Activated CD8-positive, alpha-beta memory T cell treated with anti-CD3 and anti-CD28 coated beads for 36 hours (primary cell): ENCODE results near the gene ROM1. TPM values are rescaled to one million over a fixed set of nuclear protein-coding genes. Genes with fewer than 3 reads are reported as not detected.

Source experiments
- CTCF ChIA-PET: fragments of 350-600 bp; sonication (Branson Sonifier 250); formaldehyde crosslinking; loops from one replicate; lab custom pipeline; 2021; ENCODE audit warnings: antibody characterized with exemption; lab: Charles Lee
- POLR2A ChIA-PET: fragments of 350-600 bp; sonication (Branson Sonifier 250); formaldehyde crosslinking; loops from one replicate; lab custom pipeline; 2021; ENCODE audit warnings: antibody characterized with exemption; lab: Charles Lee
- total RNA-seq, 2 experiments: library from RNA; stranded (reverse); gene quantifications; one replicate each; pipeline ENCODE4 v1.2.3, GENCODE V29; 2021

The ROM1 gene, protein sequence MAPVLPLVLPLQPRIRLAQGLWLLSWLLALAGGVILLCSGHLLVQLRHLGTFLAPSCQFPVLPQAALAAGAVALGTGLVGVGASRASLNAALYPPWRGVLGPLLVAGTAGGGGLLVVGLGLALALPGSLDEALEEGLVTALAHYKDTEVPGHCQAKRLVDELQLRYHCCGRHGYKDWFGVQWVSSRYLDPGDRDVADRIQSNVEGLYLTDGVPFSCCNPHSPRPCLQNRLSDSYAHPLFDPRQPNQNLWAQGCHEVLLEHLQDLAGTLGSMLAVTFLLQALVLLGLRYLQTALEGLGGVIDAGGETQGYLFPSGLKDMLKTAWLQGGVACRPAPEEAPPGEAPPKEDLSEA
- total RNA-seq = 1 to 10 TPM; 3.0 to 3.2 TPM

GRCh38 chr11:62612366-62613290 lies at the start of gene ROM1, which contains the start of gene EML3:
TSS of gene ROM1 (plus strand) at chr11:62613257. CDS start at chr11:62613282, 25 bp downstream.
TSS of gene EML3 (minus strand) at chr11:62612775. CDS start at chr11:62612457, 318 bp downstream.
- ChIA-PET POLR2A (interaction anchor here (0.6 to 4.0 kb wide), 8 partner anchors 8 to 186 kb away, joined by 3 to 14 read pairs (median 4); partner anchors contain the start of genes B3GAT3, C11orf98, CSKMT and EEF1G), CTCF (interaction anchor here (0.5 to 6.1 kb wide), 16 partner anchors 9 to 1126 kb away, joined by 3 to 46 read pairs (median 4); partner anchors contain the start of genes B3GAT3, INTS5, LBHD1 and MTA2)

DNA sequence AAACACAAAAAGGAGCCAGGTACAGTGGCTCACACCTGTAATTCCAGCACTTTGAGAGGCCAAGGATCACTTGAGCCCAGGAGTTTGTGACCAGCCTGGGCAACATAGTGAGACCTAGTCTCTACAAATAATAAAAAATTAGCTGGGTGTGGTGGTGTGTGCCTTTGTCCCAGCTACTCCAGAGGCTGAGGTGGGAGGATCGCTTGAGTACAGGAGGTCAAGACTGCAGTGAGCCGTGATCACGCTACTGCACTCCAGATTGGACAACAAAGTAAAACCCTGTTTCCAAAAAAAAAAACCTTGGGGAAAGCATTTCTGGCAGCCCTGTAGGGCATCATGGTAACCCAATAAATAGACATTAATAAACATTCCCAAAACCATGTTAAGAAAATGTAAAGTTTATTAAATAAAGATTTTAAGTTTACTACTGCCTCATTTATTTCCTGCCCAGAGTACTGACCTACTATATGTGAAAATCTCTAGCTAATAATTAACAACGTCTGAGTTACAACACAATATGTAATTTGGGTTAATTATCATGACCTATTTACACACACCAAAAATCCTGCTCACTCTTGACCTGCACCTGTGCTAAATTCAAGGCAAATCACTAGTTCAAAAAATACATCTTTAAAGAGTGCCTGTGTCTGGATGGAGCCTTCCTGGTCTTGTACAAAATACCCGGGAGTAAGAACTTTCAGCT lies 47.8 kb upstream of the ROM1 start:
- ChIA-PET CTCF (interaction anchor here (1.1 to 3.0 kb wide), 3 partner anchors 7 to 140 kb away, joined by 3 to 11 read pairs (median 5); no protein-coding TSS in a partner anchor), POLR2A (interaction anchor here (2.0 kb wide), 1 partner anchor 8 kb away, joined by 7 read pairs; no protein-coding TSS in a partner anchor)

- ChIA-PET CTCF (interaction anchor here (0.6 to 2.1 kb wide), 2 partner anchors 22 to 97 kb away, joined by 3 to 14 read pairs; no protein-coding TSS in a partner anchor), POLR2A (interaction anchor here (2.0 kb wide), 1 partner anchor 9 kb away, joined by 7 read pairs; no protein-coding TSS in a partner anchor)
These were observed 46.8 kb upstream of the ROM1 start for GRCh38 chr11:62566247-62566646.

DNA sequence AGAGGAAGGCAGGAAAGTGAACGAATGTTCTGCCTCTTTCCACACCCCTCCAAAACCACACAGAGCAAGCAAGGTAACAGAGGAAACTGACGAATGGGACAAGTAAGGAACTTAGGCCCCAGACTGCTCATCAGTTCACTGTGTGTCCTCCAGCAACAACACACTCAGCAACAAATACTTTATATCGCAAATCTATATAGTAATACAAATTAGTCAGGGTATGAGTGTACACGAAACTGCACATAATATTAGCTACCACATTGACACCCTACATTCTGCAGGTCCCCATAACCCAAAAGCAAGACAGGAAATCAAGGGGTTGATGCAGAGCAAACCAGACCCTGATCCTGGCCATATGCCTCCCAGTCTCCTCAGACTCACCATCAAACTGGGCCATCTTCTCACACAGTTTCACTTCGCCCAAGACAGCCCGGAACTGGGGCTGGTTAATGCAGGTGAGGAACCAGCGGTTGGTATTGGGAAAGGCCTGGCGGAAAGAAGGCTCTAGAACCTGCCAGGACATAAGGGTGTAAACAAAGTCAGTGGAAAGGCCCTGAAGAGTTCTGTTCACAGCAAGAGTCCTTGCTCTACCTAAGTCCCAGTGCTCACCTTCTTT lies 45.9 kb upstream of the ROM1 start:
- CTCF ChIA-PET = interaction anchor here (1.1 to 2.1 kb wide), 3 partner anchors 9 to 25 kb away, joined by 3 to 14 read pairs (median 4); no protein-coding TSS in a partner anchor
- POLR2A ChIA-PET = interaction anchor here (0.6 to 2.0 kb wide), 2 partner anchors 10 to 154 kb away, joined by 4 to 7 read pairs; no protein-coding TSS in a partner anchor

DNA sequence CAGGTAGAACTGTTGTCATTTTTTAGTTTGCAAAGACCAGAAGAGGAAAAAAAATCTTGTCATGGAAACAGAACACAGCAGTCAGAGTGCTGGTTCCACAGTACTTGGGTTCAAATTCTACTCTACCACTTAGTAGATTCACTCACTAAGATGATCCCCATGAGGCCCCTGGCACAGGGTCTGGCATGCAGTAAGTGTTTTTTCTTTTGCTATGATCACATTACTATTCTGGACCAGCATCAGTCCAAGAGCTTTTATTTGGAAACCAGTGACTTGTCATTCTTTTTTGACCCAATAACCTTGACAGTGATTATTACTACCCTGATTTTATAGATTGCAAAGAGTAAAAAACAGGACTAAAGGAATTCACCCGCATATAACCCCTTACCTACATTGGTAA lies 43.4 kb upstream of the ROM1 start:
- CTCF ChIA-PET = interaction anchor here (2.2 to 2.6 kb wide), 3 partner anchors 10 to 145 kb away, joined by 7 to 16 read pairs (median 9); no protein-coding TSS in a partner anchor

GRCh38 chr11:62570903-62571302 lies 42.2 kb upstream of the ROM1 start:
- ChIA-PET CTCF (interaction anchor here (2.2 to 2.6 kb wide), 3 partner anchors 11 to 146 kb away, joined by 7 to 16 read pairs (median 9); no protein-coding TSS in a partner anchor), POLR2A (interaction anchor here (0.6 kb wide), 3 partner anchors 20 to 287 kb away, joined by 3 to 9 read pairs (median 6); partner anchors contain the start of gene TUT1)

More for the DNA sequence above, 43.4 kb upstream of the ROM1 start:
- POLR2A ChIA-PET = interaction anchor here (1.3 kb wide), 1 partner anchor 8 kb away, joined by 5 read pairs; no protein-coding TSS in a partner anchor

DNA sequence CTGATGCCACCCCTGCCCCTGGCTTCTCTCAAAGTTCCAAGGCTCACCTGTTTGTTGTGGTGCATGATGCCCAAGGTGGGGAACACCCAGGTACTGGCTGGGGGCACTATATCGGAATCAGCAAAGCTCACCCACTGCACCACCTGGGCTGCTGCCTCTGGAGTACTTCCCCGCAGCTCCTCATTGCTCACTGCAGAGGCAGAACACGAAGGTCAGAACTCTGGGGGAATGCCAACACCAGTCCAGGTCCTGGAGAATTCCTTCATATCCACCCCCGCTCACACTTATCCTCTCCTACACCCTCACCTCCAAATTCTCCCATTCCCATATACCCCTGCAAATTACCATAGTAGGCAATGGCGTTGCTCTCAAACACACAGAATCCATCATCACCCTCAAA lies 41.6 kb upstream of the ROM1 start:
- ChIA-PET POLR2A (interaction anchor here (0.6 kb wide), 1 partner anchor 286 kb away, joined by 6 read pairs; no protein-coding TSS in a partner anchor), CTCF (interaction anchor here (2.6 kb wide), 1 partner anchor 12 kb away, joined by 16 read pairs; no protein-coding TSS in a partner anchor)

DNA sequence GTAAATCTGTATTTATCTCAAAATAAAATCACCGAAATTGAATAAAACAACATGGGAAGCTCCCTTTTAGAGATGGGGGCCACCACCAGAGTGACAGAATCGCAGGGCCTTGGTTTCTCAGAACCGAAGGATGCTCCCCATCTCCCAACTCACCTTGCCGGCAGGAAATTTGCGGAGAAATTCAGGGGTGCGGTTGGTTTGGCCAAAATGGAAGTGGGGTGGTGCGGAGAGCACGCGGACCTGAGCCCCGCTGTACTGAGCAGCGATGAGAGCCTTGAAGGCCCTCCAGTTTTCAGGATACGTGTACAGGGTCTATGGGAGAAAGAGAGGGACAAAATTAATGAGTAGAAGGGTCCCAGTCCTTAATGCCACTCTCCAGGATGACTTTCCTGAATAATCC lies 40.6 kb upstream of the ROM1 start:
- CTCF ChIA-PET = interaction anchor here (0.5 to 2.5 kb wide), 5 partner anchors 8 to 148 kb away, joined by 3 to 8 read pairs (median 5); no protein-coding TSS in a partner anchor
- POLR2A ChIA-PET = interaction anchor here (0.5 to 3.0 kb wide), 5 partner anchors 12 to 29 kb away, joined by 3 to 33 read pairs (median 3); partner anchors contain the start of genes MTA2 and TUT1

DNA sequence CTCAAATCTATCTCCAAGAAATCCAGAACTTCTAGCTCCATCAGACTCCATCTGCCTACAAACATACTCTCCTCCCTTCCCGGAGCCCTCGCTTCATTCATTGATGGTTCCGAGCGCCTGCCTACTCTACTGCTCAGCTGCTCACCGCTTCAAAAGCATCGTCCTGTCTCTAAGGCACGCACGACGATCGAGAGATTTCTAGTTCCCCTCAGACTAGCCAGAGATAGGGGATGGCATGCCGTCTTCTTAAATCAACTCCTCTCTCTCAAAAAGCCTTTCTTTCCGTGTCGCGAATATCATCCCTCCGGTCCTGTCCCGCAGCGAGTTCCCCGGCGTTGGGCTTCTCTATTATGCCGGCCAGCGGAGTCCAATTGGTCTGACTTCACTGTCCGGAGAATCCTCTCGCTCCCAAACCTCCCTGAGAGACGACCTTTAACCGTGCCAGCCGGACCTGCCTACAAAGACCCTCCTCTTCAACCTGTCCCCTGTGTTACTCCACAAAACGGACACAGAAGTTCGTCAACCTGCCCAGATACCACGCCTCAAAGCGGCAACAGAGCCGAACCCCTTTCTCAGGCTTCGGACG lies 40.0 kb upstream of the ROM1 start:
- ChIA-PET POLR2A (interaction anchor here (0.6 to 3.0 kb wide), 13 partner anchors 12 to 268 kb away, joined by 3 to 33 read pairs (median 5); partner anchors contain the start of genes B3GAT3, C11orf98, CSKMT and HNRNPUL2), CTCF (interaction anchor here (0.9 to 2.5 kb wide), 6 partner anchors 9 to 213 kb away, joined by 3 to 8 read pairs (median 5); no protein-coding TSS in a partner anchor)

- ChIA-PET POLR2A (interaction anchor here (0.6 to 3.0 kb wide), 15 partner anchors 12 to 308 kb away, joined by 3 to 33 read pairs (median 4); partner anchors contain the start of genes B3GAT3, C11orf98, CSKMT and EML3), CTCF (interaction anchor here (1.0 to 2.5 kb wide), 5 partner anchors 18 to 213 kb away, joined by 3 to 10 read pairs (median 5); partner anchors contain the start of genes ROM1 and TUT1)
These were observed 39.3 kb upstream of the ROM1 start, which contains the start of gene EEF1G for GRCh38 chr11:62573592-62574362. TSS of gene EEF1G (minus strand) at chr11:62573891. CDS start at chr11:62573842, 49 bp downstream.

DNA sequence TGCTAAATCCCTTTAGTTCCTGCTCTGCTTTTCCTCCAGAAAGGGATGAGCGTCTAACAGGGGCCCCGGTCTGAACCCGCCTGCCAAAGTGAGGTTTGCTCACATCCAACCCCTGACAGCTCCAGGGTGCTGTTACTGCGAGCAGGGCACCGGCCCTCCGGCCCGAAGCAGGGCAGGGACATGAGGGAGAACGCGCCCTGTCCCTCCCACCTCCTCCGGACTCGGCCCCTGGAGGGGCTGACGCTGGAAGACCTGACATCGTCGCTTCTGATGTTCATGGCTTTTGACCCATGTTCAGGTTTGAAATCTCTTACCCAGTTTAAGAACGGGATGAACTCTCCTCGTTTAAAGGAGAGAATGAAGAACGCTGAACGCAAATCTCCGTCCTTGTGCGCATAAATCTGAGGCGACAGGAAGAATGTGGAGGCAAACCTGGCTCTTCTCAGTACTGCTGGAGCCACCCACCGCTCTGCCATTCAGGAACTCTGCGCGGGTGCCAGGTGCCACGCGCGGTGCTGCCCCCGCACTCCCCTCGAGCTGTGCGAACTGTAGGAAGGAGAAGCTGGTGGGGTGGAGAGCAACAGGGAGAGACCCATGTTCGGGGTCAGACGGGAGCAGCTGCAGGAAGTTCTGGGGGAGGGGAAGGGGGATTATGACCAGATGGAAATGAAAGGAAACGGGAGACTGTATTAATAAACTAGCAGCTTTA lies 38.5 kb upstream of the ROM1 start:
- ChIA-PET POLR2A (interaction anchor here (0.6 to 3.0 kb wide), 13 partner anchors 13 to 307 kb away, joined by 3 to 33 read pairs (median 4); partner anchors contain the start of genes B3GAT3, C11orf98, CSKMT and EML3), CTCF (interaction anchor here (1.0 to 2.5 kb wide), 6 partner anchors 17 to 212 kb away, joined by 3 to 10 read pairs (median 4); partner anchors contain the start of genes ROM1 and TUT1)

DNA sequence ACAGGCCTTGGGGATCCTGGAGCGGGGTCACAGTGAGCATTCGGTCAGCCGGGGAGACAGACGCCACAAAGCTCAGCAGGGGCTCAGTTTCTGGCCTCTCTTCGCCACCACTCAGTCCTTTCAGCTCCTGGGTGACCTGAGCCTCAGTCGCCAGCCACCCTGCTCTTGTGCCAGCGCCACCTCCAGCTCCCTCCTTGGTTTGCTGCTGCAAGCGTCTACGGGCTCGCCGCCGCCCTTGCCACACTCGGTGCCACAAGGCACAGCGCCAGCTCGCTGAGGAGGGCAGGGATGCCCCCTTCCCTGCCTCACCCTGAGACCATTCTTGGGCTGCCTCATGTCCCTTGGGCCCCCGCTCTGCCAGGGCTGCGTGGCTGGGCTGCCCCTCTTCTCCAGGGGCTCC lies 37.9 kb upstream of the ROM1 start:
- CTCF ChIA-PET = interaction anchor here (1.0 to 1.9 kb wide), 3 partner anchors 16 to 38 kb away, joined by 4 to 10 read pairs (median 4); partner anchors contain the start of genes ROM1 and TUT1
- POLR2A ChIA-PET = interaction anchor here (0.7 to 3.0 kb wide), 3 partner anchors 17 to 90 kb away, joined by 4 to 33 read pairs (median 4); partner anchors contain the start of genes C11orf98, CSKMT, EML3 and ROM1

DNA sequence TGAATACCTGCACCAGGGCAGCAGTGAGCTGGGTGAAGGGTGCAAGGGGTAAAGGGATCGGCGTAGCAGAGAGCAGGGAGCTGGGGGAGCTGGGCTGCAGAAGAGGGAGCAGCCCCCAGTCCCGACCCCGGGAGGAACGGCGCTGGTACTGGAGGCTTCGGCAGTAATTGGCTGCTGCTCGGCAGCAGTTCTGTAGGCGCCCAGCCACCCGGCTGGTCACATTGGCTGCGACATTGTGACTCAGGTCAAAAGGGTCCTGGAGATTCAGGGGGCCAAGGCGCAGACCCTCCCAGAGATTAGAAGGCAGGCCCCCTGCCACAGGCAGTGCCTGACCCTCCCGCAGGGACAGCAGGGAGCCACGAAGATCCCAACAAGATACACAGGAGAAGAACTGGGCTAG lies 37.2 kb upstream of the ROM1 start:
- CTCF ChIA-PET = interaction anchor here (1.9 kb wide), 1 partner anchor 15 kb away, joined by 10 read pairs; the partner anchor contains the start of gene TUT1
- POLR2A ChIA-PET = no interaction called here
